AG04449 (cell line): ENCODE results near the gene LIG3.

ENCODE experiments used
- CTCF ChIA-PET: fragments of 350-600 bp; formaldehyde crosslinking; extraction: SDS; loops from one replicate; lab custom pipeline; 2021; ENCODE audit warnings: antibody characterized with exemption; lab: Yijun Ruan, JAX
- POLR2A ChIA-PET: fragments of 400-600, 350-600 bp; formaldehyde crosslinking; extraction: SDS; loops from one replicate; lab custom pipeline; 2020; ENCODE audit warnings: antibody characterized with exemption, inconsistent platforms; lab: Yijun Ruan, JAX
- DNase-seq: peaks from one replicate; pipeline ENCODE4 v3.0.0-alpha.2; 2010; ENCODE audit warnings: low read depth, low spot score
- H3K4me3 ChIP-seq: 2 replicates; pipeline ENCODE4 v1.5.1; 2011; ENCODE audit warnings: low read depth, mild to moderate bottlenecking, control low read depth, low read length
- CTCF ChIP-seq: IDR thresholded peaks from one replicate; pipeline ENCODE4 v1.5.1; 2011; ENCODE audit warnings: mild to moderate bottlenecking, moderate library complexity, low read length, control low read depth, inconsistent platforms; ENCODE audit not compliant: insufficient read depth; ENCODE audit errors: missing control alignments

LIG3 gene

GRCh38 chr17:35003778-35004177 is 23.5 kb downstream of the LIG3 start:
- DNase-seq, result no peak
- H3K4me3 ChIP-seq, result no peak overlapping the region
- TF ChIP-seq CTCF, result no peak
- POLR2A ChIA-PET, result no interaction called here
- CTCF ChIA-PET, result interaction anchor here (1.2 to 2.0 kb wide), 2 partner anchors 86 kb away, joined by 4 to 5 read pairs; no protein-coding TSS in a partner anchor

- POLR2A ChIA-PET, result no interaction called here
Measured at GRCh38 chr17:35006345-35006744, 26.0 kb downstream of the LIG3 start.

DNA sequence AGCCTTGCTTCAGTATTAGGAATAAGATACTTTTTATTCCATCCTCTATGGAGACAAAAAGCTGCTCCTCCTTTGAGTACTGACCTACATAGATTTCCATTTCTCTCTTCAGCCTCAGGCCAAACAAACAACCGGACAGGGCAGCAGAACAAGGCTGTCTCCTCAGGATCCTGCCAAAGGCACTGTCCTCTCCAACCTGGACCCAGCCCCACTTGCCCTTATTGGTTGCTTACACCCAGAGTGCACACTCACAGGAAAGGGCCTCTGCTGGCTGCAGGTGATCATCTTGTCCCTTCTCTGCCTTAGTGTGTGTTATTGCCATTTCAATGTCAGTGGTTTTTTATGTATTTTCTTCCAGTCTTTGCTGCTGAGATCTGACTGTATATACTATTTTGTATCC is 26.6 kb downstream of the LIG3 start:
- no peak for DNase-seq
- ChIA-PET CTCF (interaction anchor here (1.1 to 4.2 kb wide), 3 partner anchors 7 to 112 kb away, joined by 3 to 17 read pairs (median 3); no protein-coding TSS in a partner anchor), POLR2A (no interaction called here)
- TF ChIP-seq CTCF, result no peak
- no peak overlapping the region for H3K4me3 ChIP-seq

More at GRCh38 chr17:35006345-35006744, 26.0 kb downstream of the LIG3 start:
- TF ChIP-seq CTCF, result no peak
- CTCF ChIA-PET, result interaction anchor here (0.6 to 1.4 kb wide), 2 partner anchors 16 to 83 kb away, joined by 3 to 4 read pairs; no protein-coding TSS in a partner anchor
- no peak for DNase-seq
- no peak overlapping the region for H3K4me3 ChIP-seq

DNA sequence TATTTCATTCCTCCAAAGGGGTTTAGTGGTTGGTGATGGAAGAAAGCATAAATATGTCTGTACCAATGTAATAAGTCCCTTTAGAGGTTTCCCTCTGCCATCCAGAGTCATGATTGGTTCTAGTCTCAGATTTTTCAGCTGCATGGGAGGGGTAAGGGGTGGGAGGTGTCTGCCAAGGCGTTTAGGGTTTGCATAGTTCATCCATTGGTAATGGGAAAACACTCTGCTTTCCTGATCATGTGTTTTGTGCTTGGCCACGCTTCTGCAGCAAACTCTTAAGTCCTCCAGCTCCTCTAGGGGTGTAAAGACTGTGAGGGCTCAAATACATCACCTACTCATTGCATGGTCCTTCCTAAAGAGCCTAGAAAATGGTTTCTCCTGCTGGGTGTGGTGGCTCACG is 29.8 kb downstream of the LIG3 start:
- ChIA-PET CTCF (interaction anchor here (1.1 to 4.2 kb wide), 3 partner anchors 10 to 80 kb away, joined by 5 to 17 read pairs (median 5); no protein-coding TSS in a partner anchor), POLR2A (no interaction called here)
- no peak for DNase-seq
- H3K4me3 ChIP-seq, result no peak overlapping the region
- no peak for TF ChIP-seq CTCF

GRCh38 chr17:35011671-35012216 is 31.4 kb downstream of the LIG3 start:
- H3K4me3 ChIP-seq, result no peak overlapping the region
- DNase-seq, result no peak
- no peak for TF ChIP-seq CTCF
- POLR2A ChIA-PET, result no interaction called here
- CTCF ChIA-PET, result interaction anchor here (1.1 to 2.1 kb wide), 3 partner anchors 10 to 108 kb away, joined by 4 to 5 read pairs (median 4); no protein-coding TSS in a partner anchor

DNA sequence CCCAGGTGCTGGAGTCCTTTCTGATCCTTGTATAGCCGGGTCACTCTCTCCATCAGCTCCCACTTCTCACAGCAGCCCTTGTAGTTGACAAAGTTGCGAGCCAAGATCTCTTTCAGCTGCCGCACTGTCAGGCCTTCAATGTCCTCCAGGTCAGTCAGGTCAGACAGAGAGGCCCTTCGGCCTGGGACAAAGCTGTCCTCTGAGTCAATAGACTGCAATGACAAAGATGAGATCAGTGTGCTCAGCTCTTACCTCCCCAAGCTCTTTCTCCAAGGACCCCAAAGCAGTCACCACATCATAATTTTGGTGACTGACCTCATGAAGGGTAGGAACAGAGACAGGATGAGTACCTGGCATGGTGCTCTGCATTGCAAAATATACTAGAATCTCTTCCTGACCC is 36.1 kb downstream of the LIG3 start:
- CTCF ChIA-PET, result interaction anchor here (1.8 kb wide), 1 partner anchor 73 kb away, joined by 6 read pairs; no protein-coding TSS in a partner anchor
- no peak for TF ChIP-seq CTCF
- no peak overlapping the region for H3K4me3 ChIP-seq
- DNase-seq, result no peak
- POLR2A ChIA-PET, result no interaction called here
